Activated CD8-positive, alpha-beta memory T cell treated with anti-CD3 and anti-CD28 coated beads for 1 hour (primary cell): ENCODE data around the gene NUDT11.
"Not testable (repeated sequence)": the region's sequence is repeated elsewhere in the genome, so short reads cannot be mapped to it uniquely, and the experiment has no call there.

Experiments used
- DNase-seq, 2 donors: peaks; one replicate each; pipeline ENCODE4 v3.0.0-alpha.2; 2020; ENCODE audit warnings: low read depth in 1 of 2; ENCODE audit errors: extremely low read depth in 1 of 2

NUDT11 gene

DNA sequence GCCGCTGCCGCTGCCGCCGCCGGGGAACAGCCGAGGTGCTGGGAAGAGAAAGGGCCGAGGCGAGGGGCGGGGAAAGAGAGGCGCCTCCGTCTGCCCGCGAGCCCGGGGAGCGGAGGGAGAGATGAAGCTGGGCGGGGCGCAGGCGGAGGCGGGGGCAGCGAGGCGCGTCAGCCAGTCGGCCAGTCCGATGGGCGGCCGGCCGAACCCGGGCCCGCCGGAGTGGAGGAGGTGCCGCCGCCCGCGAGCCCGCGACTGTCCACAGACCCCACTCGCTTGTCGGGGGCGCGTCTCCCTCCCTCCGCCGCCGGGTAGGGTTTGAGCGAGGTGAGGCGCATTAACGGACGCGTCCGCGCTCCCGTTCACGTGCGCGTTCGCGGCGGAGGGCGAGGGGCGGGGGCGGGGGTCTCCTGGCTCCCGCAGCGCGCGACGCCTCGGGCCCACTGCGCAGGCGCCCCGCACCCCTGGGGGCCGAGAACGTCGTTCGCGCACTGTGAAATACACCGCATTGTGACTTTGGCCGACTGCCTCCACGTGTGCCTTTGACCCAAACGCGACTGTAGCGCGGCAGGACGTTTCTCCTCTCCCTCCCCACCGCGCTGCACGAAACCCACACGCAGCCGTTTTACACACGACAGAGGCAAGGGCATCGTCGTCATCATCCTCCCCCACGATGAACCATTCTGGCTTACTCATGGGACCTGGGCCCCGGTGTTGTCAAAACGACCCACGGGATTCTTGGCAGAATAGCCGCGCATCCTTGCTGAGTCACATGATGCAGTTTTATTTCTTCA, at the start of gene NUDT11:
Gene NUDT11, minus strand, starts transcription at position 92 of the 791 bp plus-strand sequence. CDS start 148 bp downstream, outside the sequence.
- peak in 1 of 2 donors; percentile 16 for DNase-seq

DNA sequence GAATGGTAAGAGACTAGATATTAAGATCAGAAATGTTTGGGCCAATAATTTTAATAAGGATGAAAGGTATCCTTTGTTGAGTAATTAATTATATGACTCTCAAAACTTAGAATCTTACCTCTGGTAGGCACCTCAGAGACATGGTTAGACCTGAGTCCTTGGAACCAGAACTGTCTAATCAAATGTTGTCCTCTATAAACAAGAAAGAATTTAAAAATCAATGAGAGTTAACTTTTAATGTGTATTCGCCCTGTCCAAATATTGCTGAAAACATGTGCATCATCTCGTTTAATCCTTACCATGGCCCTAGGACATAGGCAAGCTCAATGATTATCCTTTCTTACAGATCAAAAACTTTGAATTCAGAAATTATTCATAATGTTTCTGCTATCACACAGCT, 24.0 kb upstream of the NUDT11 start:
- no peak for DNase-seq

DNA sequence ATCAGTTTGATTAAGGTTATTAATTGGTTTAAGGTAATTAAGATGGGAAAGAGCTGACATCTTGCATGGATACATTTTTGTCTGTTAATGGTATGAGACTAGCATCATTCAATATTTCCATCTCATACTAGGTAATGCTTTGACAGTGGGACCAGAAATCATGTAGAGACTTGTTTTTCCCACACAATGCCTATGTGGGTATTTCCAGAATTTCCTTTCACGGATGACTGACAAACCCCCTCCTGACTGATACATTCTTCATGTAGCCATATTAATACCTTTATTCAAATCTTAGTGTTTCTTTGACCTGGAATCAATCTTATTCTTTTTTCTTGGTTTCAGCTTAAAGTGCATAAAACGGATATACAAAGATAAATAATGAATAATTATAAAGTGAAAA, 22.7 kb upstream of the NUDT11 start:
- DNase-seq: not testable (repeated sequence)

DNA sequence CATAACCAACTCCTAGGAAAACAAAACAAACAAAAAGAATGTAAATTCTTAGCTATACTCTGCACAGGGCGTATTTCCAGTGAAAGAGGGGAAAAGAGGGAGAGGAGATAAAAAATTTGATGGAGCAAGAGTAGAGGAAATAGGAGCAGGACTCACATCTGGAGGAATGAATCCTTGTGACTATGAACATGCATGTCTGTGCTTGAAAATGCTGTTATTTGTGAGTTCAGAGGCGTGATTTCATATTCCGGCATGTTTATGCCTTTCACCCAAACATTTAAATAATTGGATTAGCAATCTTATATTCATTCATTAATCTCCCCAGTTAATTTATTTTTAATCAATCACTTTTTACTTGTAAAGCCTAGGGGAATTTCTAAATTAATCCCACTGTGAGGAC, 11.2 kb upstream of the NUDT11 start:
- no peak for DNase-seq

DNA sequence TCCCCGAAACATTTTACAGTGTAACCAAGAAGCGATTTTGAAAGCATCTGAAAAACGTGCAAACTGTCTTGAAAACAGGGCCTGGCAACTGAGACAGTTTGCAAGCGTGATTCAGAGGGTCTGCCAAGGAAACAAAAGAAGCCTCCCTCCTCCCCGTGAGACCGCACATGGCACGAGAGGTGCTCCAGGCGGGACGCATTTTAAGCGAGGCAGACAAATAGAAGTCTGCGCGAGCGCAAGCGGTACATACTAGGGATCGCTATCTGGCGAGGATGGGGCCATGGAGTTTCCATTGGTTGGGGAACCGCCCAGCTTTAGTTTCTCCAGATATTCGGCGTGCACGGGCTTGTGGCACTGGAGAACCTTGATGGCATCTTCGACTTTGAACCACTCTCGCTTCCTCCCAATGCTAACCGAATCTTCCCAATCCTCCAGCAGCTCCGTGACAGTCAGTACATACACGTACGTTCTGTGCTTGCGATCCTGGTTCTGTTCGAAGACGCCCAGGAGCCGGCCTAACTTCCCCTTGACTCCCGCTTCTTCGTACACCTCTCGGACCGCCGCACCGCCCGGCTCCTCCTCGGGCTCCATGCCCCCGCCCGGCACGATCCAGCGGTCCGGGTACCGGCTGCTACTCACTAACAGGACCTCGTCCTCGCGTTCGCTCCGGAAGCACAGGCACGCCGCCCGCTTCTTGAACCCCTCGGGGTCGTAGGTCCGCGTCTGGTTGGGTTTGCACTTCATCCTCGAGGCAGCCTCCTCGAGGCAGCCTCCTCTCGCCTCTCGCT, 497 bp downstream of the NUDT11 start:
- not testable (repeated sequence) for DNase-seq

DNA sequence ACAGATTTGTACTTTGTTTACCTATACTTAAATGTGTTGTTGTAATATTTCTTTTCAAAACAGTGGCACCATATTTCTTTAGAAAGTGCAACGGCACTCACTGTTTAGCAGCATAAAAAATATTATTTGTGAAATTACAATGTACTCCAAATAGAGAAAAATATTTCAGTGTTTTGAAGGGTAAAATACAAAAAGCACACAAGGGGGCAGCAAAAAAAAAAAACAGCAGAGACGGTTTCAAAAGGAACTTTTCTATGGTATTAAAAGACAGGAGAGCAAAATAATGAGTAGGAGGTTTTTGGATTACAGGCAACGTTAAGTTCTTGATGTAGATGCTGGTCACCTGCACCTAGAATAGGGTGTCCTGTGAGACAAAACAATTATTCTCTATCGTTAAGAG, 2.0 kb downstream of the NUDT11 start:
- no peak for DNase-seq

GRCh38 chrX:51487960-51488267, 8.5 kb downstream of the NUDT11 start:
- no peak for DNase-seq

DNA sequence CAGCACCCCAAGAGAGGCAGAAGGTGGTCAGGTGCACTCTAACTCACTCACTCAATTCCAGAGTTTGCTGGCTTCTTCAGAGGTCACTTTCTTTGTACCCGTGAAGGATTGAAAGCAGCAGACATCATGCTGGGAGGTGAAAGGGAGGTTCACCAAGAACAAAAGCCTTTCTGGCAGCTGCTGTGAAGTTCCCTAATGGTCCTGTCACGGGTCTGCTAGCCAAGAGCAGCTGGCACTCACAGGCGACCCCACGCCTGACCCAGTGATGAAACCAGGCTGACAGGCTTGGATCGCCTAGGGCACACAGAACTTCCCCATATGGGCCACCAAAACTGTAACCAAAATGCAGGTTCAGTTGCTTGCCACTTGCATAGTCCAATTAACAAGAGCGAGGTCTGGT, 11.8 kb downstream of the NUDT11 start:
- no peak for DNase-seq

DNA sequence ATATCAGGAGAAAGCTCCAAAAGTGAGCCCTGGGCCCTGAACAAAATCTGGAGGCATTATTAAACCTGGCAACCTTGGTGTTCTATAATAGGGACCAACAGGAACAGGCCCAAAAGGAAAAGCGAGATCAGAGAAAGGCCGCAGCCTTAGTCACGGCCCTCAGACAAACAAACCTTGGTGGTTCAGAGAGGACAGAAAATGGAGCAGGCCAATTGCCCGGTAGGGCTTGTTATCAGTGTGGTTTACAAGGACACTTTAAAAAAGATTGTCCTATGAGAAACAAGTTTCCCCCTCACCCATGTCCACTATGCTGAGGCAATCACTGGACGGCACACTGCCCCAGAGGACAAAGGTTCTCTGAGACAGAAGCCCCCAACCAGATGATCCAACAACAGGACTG, 14.0 kb downstream of the NUDT11 start:
- not testable (repeated sequence) for DNase-seq

DNA sequence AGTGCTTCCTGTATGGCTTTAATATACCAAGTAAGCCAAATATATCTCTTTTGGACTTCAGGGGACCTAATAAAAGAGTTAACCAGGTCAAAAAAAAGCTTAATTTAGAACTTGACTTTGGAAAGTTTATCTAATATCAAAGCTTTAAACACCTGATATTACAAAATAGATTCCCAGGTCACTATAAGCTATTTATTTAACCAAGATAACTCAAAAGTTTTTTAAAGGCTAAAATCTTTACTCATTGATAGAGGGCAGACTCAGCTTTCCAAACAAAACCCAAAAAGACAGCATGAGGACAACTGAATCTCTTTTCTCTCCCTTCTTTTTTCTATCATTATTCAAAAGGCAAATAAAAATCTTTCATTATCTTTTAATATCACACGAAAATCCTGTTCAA, 19.5 kb downstream of the NUDT11 start:
- DNase-seq: no peak

DNA sequence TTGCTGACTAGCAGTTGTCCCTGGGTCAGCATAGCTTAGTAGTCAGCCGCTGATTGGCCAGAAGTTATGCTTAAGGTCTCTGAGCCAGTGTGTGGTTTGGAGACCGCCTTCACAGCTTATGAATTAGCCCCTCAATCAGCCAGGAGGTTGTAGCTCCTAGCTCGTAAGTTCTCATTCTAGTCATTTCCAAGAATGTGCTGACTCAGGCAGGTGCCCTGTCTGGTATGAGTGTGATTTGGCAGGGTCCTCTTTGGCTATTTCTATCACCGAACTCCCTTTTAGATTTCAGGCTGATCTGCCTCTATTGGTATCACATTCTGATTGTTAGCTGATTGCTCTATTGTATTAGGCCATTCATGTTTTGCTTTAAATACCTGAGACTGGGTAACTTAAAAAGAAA, 33.1 kb downstream of the NUDT11 start:
- no peak for DNase-seq

DNA sequence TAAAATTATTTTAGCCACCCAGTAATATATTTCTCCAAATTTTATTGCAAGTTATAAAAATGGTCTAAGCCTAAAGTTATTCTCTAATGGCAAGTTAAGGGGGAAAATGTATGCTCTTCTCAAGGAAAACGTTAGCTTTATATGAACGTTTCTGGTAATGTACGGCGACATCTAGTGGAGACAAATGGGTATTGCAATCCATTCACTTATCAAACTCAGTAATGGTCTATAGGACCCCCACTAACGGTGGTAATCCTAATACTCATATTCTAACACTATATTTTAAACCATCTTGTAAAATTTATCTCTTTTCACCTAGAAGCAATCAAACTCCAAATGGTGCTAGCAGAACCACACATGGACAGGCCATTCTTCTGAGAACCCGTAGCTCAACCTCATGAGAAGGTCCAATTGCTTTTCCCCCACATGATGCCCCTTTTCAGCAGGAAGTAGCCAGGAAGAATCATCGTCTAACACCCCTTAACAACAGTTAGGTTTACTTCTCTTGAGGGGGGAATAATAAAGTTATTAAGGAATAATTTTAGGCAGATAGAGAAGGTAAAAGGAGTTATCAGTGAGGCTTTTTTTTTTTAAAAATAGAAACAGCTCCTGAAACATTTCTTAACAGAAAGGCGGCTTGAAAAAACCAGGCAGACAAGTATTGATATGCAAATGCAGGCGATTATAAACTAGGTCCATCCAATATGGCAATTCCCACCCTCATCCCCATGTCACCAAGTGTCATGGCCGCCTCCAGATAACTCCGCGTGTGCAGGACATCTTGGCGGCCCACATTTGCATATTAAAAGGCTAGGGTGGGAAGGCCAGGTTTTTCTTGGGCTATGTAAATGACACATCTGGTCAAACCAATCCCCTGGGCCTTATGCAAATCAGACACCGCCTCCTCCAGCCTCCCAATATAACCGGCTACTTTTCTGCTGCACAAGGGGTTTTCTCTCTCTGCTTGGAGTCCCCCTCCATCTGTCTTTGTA, 35.0 kb downstream of the NUDT11 start:
- no peak for DNase-seq

GRCh38 chrX:51459125-51459524, 37.3 kb downstream of the NUDT11 start:
- no peak for DNase-seq

- DNase-seq: no peak
Measured at GRCh38 chrX:51456814-51457213, 39.6 kb downstream of the NUDT11 start.

GRCh38 chrX:51456246-51456645, 40.1 kb downstream of the NUDT11 start:
- no peak for DNase-seq

DNA sequence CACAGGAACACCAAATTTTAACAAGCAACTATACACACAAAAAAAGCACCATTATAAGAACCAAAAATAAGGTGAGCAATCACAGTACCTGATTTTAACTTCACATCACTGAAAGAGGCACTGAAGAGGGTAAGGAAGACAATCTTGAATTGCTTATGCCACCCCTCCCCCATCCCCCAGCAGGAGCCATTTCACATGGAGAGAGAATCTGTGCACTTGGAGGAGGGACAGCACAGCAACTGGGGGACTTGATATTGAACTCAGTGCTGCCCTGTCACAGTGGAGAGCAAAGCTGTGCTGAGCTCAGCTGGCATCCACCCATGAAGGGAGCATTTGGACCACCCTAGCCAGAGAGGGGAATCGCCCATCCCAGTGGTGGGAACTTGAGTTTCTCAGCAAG, 56.0 kb downstream of the NUDT11 start:
- DNase-seq: no peak
